HUES6 (cell line): ENCODE results near the gene TCP11L1.
A peak's percentile ranks its signal among the peaks of the same experiment; 100 is the strongest.
"Not testable (repeated sequence)": the region's sequence is repeated elsewhere in the genome, so short reads cannot be mapped to it uniquely, and the experiment has no call there.

Source experiments
- H3K27ac ChIP-seq: 2 replicates; pipeline ENCODE4 v1.7.0; 2013; ENCODE audit warnings: low read depth, mild to moderate bottlenecking, low read length, inconsistent platforms
- H3K27me3 ChIP-seq: 2 replicates; pipeline ENCODE4 v1.6.1; 2013; ENCODE audit warnings: low read length; ENCODE audit not compliant: control insufficient read depth, insufficient read depth
- H3K36me3 ChIP-seq: 2 replicates; pipeline ENCODE4 v1.6.1; 2013; ENCODE audit warnings: low read length; ENCODE audit not compliant: control insufficient read depth, insufficient read depth
- H3K4me1 ChIP-seq: 2 replicates; pipeline ENCODE4 v1.6.1; 2013; ENCODE audit warnings: low read length; ENCODE audit not compliant: control insufficient read depth, insufficient read depth
- H3K4me3 ChIP-seq: 2 replicates; pipeline ENCODE4 v1.5.1; 2013; ENCODE audit warnings: low read depth, low read length
- H3K9ac ChIP-seq: one replicate; pipeline ENCODE4 v1.6.1; 2013; ENCODE audit warnings: mild to moderate bottlenecking, low read length
- H3K9me3 ChIP-seq: 2 replicates; pipeline ENCODE4 v1.6.1; 2013; ENCODE audit warnings: low read depth, low read length; ENCODE audit not compliant: control insufficient read depth, insufficient read depth

TCP11L1 gene

DNA sequence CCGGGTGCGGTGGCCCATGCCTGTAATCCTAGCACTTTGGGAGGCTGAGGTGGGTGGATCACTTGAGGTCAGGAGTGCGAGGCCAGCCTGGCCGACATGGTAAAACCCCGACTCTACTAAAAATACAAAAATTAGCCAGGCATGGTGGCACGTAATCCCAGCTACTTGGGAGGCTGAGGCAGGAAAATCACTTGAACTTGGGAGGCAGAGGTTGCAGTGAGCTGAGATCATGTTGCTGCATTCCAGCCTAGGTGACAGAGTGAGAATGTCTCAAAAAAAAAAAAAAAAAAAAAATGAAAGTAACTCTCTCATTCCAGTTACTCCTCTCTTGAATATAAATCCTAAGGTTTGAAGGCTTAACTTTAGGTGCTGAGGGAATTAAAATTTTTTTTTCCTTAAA, 10.2 kb upstream of the TCP11L1 start:
- not testable (repeated sequence) for H3K9me3 ChIP-seq, H3K4me3 ChIP-seq, H3K27ac ChIP-seq, H3K9ac ChIP-seq, H3K27me3 ChIP-seq, H3K36me3 ChIP-seq
- H3K4me1 ChIP-seq: peaks cover 10% of the 10 kb centered on the region

DNA sequence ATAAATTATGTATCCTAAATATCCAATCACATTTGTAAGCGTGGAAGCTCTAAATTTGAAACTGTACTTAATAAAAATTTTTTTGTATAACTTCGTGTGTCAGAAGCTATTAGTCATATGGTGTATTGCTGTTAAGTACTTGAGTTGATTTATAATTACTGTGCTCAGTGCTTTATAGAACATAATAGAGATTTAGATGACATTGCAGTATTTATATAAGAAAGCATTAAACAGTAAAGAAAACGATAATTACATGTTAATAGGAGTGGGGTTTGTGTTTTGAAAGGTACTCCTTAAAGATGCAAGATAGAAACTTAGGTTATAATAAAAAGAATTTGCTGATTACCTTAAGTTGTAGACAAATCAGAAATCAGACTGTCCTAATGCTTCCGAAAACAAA, 5.9 kb upstream of the TCP11L1 start:
- no peak overlapping the region for H3K4me3 ChIP-seq
- no peaks in the 10 kb centered on the region for H3K9me3 ChIP-seq
- no peaks in the 10 kb centered on the region for H3K27me3 ChIP-seq
- no peak overlapping the region for H3K27ac ChIP-seq
- no peaks in the 10 kb centered on the region for H3K4me1 ChIP-seq
- no peak overlapping the region for H3K9ac ChIP-seq
- no peaks in the 10 kb centered on the region; the same call in 1 of the 2 replicates for H3K36me3 ChIP-seq

DNA sequence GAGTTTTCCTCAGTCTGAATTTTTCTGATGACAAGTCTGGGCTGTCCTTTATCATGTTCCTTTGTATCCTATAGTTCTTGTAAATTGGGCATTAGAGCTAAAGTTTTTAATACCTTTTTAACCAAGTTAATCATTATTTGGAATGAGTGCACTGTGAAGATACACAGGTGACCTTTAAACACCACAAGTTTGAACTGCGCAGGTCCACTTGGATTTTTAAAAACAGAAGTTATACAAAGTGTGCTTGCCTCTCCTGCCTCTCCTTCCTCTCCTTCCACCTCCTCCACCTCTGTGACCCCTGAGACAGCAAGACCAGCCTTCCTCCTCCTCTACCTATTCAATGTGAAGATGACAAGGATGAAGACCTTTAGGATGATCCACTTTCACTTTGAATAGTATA, 4.4 kb upstream of the TCP11L1 start:
- H3K4me1 ChIP-seq: no peaks in the 10 kb centered on the region
- no peaks in the 10 kb centered on the region for H3K27me3 ChIP-seq
- no peak overlapping the region for H3K4me3 ChIP-seq
- H3K9ac ChIP-seq: no peak overlapping the region
- no peaks in the 10 kb centered on the region; the same call in 1 of the 2 replicates for H3K36me3 ChIP-seq
- no peaks in the 10 kb centered on the region for H3K9me3 ChIP-seq
- H3K27ac ChIP-seq: no peak overlapping the region

DNA sequence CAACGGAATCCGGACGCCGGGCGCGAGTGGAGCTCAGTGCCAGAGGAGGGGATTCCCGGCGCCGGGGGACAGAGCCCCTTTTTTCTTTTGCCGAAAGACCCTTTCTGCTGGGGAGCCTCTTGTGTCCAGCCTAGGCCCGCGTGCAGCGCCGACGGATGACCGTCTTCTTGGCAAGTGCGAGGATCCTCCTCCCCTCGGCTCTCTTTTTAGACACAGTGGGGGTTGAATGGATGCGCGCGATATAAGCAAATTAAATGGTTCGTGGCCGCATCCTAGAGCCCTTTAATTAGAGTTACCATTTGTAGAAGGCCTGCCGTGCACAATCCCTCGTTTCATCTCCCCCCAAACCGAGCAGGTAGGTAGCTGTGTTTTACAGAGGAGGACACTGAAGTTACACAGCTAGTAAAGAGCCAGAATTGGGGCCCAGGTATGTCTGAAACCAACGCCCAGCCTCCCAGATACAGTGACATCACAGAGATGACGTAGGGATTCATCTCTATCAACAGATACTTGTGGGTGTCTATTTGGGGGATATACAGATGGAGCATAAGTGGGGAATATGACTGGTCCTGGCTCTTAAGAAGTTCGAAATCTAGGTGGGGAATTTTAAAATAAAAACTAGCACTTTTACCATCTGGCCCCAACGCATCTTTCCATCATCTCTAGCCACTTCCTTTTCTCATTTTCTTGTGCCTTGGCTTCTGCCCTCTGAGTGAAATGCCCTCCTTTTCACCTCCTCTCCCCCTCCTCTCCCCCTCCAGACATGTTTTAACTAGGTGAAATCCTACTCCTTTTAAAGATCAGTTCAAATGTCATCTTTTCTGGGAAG, 875 bp downstream of the TCP11L1 start:
- Histone ChIP-seq H3K27ac (0 out of 2 replicates have a peak overlapping the region, but pooled peaks have one; percentile 84), H3K4me1 (peaks cover 10% of the 10 kb centered on the region)

DNA sequence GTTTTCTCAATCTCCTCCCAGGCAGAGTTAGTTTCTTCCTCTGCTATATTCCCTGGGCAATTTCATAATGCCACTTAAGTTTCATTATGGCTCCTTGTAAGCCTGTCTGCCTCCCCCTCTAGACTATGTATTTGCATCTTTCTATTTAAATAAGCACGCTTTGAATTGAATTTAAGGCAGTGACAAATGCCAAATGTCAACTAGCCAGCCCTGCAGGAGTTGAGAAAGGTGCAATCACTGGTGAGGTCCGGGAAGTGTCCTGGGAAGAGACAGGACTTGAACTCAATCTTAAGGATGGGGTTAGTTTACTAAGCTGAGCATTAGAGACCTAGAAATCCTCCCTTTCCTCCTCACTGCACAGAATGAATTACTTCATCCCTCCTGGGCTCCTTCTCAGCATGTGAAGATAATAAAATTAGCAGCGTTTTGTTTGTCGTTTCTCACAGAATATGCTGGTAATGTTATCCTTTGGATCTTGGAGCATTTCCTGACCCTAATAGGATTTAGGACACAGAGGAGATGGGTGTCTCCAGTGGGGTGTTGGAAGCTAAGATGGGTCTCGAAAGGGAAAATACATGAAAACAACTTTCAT, 1.6 kb downstream of the TCP11L1 start:
- Histone ChIP-seq H3K27ac (no peak overlapping the region), H3K4me3 (peak overlapping the region; percentile 85), H3K9me3 (peaks cover 9% of the 10 kb centered on the region; the same call in 1 of the 2 replicates), H3K4me1 (peaks cover 10% of the 10 kb centered on the region), H3K9ac (no peak overlapping the region), H3K27me3 (no peaks in the 10 kb centered on the region), H3K36me3 (peaks cover 24% of the 10 kb centered on the region)

More for the DNA sequence above, 875 bp downstream of the TCP11L1 start:
- Histone ChIP-seq H3K9me3 (peaks cover 6% of the 10 kb centered on the region; the same call in 1 of the 2 replicates), H3K36me3 (peaks cover 16% of the 10 kb centered on the region), H3K4me3 (peak overlapping the region; percentile 85), H3K27me3 (no peaks in the 10 kb centered on the region), H3K9ac (peak overlapping the region; percentile 97)

DNA sequence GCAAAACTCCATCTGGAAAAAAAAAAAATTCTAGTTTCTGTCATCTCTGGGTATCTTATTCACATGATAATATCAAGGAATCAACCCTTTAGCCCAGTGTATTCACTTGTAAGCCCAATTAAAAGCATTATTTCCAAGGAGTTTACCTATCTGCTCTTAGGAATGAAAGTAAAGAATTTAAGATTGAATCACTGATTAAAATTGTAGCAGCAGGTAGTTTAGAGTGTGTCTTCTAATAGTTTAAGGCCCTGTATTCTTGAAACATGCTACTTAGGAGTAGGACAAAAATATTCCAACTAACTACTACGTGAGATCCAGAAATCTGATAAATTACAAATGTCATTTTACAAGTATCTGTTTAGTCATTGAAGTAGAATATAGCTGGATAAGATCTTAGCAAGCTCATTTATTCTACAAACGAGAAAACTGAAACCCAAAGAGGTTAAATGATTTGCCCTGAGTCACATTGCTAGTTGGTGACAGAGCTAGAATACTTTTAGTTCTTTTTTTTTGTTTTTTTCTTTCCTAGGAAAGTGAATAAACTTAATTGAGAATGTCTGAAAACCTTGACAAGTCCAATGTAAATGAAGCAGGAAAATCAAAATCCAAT, 4.0 kb downstream of the TCP11L1 start:
- no peak overlapping the region for H3K9ac ChIP-seq
- H3K4me1 ChIP-seq: peaks cover 10% of the 10 kb centered on the region
- H3K27me3 ChIP-seq: no peaks in the 10 kb centered on the region
- H3K27ac ChIP-seq: no peak overlapping the region
- H3K9me3 ChIP-seq: peaks cover 9% of the 10 kb centered on the region; the same call in 1 of the 2 replicates
- H3K36me3 ChIP-seq: peaks cover 35% of the 10 kb centered on the region
- H3K4me3 ChIP-seq: no peak overlapping the region

DNA sequence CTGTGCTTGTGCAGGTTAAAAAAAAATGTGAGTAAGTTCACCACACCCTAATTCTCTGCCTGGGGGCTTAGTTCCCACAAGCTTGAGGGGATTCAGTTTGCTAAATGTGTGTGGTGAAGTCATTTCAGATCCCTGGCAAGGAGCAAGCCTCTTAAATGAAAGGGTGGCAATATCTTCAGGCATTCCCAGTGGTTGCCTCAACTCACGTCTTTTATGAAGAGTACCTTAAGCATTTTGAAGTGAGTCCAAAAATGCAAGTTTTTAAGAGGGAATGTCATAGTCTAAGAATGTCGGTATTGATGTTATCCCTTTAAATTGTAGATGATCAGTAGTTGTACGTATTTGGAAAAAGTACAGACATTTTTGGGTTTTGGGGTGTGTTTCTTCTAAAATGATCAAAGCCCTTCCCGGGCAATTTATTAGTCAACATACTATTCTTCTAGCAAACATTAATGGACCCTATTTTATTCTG, 4.9 kb downstream of the TCP11L1 start:
- Histone ChIP-seq H3K9ac (no peak overlapping the region), H3K4me3 (no peak overlapping the region), H3K27ac (no peak overlapping the region), H3K36me3 (peaks cover 35% of the 10 kb centered on the region), H3K4me1 (peaks cover 12% of the 10 kb centered on the region), H3K9me3 (peaks cover 9% of the 10 kb centered on the region; the same call in 1 of the 2 replicates), H3K27me3 (no peaks in the 10 kb centered on the region)

DNA sequence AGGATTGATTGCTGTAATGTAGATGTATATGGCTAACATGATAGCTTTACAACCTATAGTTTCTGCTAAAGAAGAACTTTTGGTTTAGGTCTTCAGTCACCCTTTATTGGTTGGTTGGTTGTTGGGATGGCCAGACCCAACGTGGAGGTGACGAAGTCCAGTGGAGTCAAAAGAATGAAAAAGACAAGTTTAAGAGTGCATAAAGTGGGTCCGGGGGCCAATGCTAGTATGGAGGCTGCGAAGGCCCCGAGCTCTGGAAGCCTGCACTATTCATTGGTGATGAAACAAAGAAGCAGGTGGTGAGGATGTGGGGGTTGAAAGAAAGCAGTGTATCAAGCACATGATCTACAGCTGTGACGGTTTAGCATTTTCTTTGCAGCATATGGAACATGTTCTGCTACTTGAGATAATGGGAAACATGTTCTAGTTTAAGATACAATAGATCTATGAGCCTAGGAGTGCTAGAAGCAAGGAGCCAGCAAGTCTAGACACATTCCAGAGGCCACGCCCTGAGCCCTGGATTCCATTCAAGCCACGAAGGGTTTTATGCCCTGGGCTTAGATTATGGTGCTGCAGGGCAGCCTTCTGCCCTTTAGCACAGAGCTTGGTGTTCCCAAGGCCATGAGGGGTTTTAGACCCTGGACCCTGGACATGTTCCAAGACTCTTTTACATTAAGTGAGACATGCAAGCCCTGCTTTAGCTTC, 6.3 kb downstream of the TCP11L1 start:
- H3K27ac ChIP-seq: no peak overlapping the region
- peaks cover 35% of the 10 kb centered on the region for H3K36me3 ChIP-seq

DNA sequence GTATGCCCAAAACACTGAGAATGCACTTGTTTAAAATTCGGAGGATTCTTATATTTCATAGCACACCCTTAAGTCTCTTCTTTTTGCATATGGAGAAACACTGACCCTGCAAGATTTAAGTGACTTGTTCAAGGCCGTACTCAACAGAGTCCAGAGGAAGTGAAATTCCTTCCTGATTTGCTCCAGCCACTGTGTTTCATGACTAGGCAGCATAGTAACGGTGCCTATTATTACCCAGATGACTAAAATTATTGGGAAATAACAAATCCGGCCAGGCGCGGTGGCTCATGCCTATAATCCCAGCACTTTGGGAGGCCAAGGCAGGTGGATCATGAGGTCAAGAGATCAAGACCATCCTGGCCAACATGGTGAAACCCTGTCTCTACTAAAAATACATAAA, 9.3 kb downstream of the TCP11L1 start:
- H3K9me3 ChIP-seq, H3K27ac ChIP-seq, H3K27me3 ChIP-seq, H3K4me1 ChIP-seq, H3K9ac ChIP-seq, H3K4me3 ChIP-seq: not testable (repeated sequence)
- H3K36me3 ChIP-seq: peaks cover 34% of the 10 kb centered on the region

More for the DNA sequence above, 6.3 kb downstream of the TCP11L1 start:
- Histone ChIP-seq H3K9me3 (peaks cover 9% of the 10 kb centered on the region; the same call in 1 of the 2 replicates), H3K4me3 (no peak overlapping the region), H3K9ac (no peak overlapping the region), H3K27me3 (no peaks in the 10 kb centered on the region), H3K4me1 (peaks cover 11% of the 10 kb centered on the region)

DNA sequence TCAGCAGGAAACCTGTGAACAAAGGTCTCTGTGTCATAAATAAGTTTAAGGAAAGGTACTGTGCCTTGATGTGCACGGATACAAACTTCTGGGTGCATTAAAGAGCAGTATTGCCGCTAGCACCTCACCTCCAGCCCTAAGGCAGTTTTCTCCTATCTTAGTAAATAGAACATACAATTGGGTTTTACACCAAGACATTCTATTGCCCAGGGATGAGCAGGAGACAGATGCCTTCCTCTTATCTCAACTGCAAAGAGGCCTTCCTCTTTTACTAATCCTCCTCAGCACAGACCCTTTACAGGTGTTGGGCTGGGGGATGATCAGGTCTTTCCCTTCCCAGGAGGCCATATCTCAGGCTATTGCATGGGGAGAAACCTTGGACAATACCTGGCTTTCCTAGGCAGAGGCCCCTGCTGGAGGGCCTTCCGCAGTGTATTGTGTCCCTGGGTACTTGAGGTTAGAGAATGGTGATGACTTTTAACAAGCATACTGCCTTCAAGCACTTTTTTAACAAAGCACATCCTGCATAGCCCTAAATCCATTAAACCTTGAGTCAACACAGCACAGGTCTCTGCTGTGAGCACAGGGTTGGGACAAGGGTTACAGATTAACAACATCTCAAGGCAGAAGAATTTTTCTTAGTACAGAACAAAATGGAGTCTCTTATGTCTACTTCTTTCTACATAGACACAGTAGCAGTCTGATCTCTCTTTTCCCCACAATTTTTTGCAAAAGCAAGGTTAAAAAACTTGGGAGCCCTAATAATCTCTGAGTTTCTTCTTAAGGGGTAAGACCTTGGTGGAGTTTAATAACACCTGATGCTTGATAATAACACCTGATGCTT, 10.4 kb downstream of the TCP11L1 start:
- H3K9me3 ChIP-seq, H3K9ac ChIP-seq, H3K27me3 ChIP-seq, H3K4me1 ChIP-seq, H3K4me3 ChIP-seq, H3K27ac ChIP-seq: not testable (repeated sequence)
- H3K36me3 ChIP-seq: peaks cover 23% of the 10 kb centered on the region
